Cardiac ventricle fibroblast (primary cell): Measurements from ENCODE around the gene PPP1R36. TPM values are rescaled to one million over a fixed set of nuclear protein-coding genes. Genes with fewer than 3 reads are reported as not detected.

Experiments
- total RNA-seq: library from RNA; depleted of rRNA; stranded (reverse); fragments of >200 nt; gene quantifications from 2 replicates; pipeline ENCODE4 v1.2.3, GENCODE V29; 2015

The PPP1R36 gene
- 0.34 and 0.56 TPM in 2 replicates for total RNA-seq

GRCh38 chr14:64549791-64550620 is at the start of gene PPP1R36:
Gene PPP1R36, plus strand, starts transcription at chr14:64549961. Its CDS starts 37 bp downstream, at chr14:64549998.

GRCh38 chr14:64503434-64504309 is 46.1 kb upstream of the PPP1R36 start, which contains the start of gene ZBTB25:
Gene ZBTB25, minus strand, starts transcription at chr14:64503838. Its CDS starts 13,305 bp downstream, at chr14:64490533.

GRCh38 chr14:64504310-64504896 is 45.4 kb upstream of the PPP1R36 start, which contains the start of gene ZBTB1:
Gene ZBTB1, plus strand, starts transcription at chr14:64504770. Its CDS starts 16,735 bp downstream, at chr14:64521505.

GRCh38 chr14:64540208-64541202 is 9.3 kb upstream of the PPP1R36 start, which contains the start of gene HSPA2:
Gene HSPA2, plus strand, starts transcription at chr14:64540741. Its CDS starts 109 bp downstream, at chr14:64540850.

Other genes with a start within 250 kb of the PPP1R36 start
- 31.3 and 31.7 TPM in 2 replicates for gene MTHFD1, start 161.6 kb upstream of the PPP1R36 start, total RNA-seq
- 0.10 and 0.31 TPM in 2 replicates for gene AKAP5, start 84.5 kb upstream of the PPP1R36 start, total RNA-seq
- gene ZBTB25, start 46.1 kb upstream of the PPP1R36 start, total RNA-seq = 9.5 and 11.2 TPM in 2 replicates
- gene ZBTB1, start 45.2 kb upstream of the PPP1R36 start, total RNA-seq = 27.3 and 37.0 TPM in 2 replicates
- gene HSPA2, start 9.2 kb upstream of the PPP1R36 start, total RNA-seq = 3.6 and 4.0 TPM in 2 replicates
- 4.3 and 9.5 TPM in 2 replicates for gene PLEKHG3, start 154.5 kb downstream of the PPP1R36 start, total RNA-seq